GM18909 (cell line): Measurements from ENCODE around the gene CD6.
A peak's percentile ranks its signal among the peaks of the same experiment; 100 is the strongest.
"Not testable (repeated sequence)": the region's sequence is repeated elsewhere in the genome, so short reads cannot be mapped to it uniquely, and the experiment has no call there.

Source experiments
- ATAC-seq: cut with Tn5 transposase; IDR thresholded peaks from one replicate; pipeline ENCODE4 v1.9.1; 2021; ENCODE audit warnings: mild to moderate bottlenecking; ENCODE audit not compliant: unreplicated experiment, poor library complexity

Gene CD6

GRCh38 chr11:60951904-60952741 is 19.4 kb upstream of the CD6 start, which contains the start of gene SLC15A3:
TSS of gene SLC15A3 (minus strand) at chr11:60952176. CDS start at chr11:60951551, 625 bp downstream.
- peak; percentile 81 for ATAC-seq

GRCh38 chr11:60952742-60953170 is 18.7 kb upstream of the CD6 start:
- ATAC-seq = no peak

- no peak for ATAC-seq
Observed at GRCh38 chr11:60953781-60954180, 17.7 kb upstream of the CD6 start.

GRCh38 chr11:60954421-60954820 is 17.1 kb upstream of the CD6 start:
- ATAC-seq = no peak

- no peak for ATAC-seq
Observed at GRCh38 chr11:60955571-60955970, 15.9 kb upstream of the CD6 start.

- ATAC-seq = no peak
Observed at GRCh38 chr11:60957188-60957587, 14.3 kb upstream of the CD6 start.

GRCh38 chr11:60959431-60959830 is 12.0 kb upstream of the CD6 start:
- ATAC-seq = no peak

- no peak for ATAC-seq
Observed at GRCh38 chr11:60960405-60960804, 11.1 kb upstream of the CD6 start.

GRCh38 chr11:60964801-60965200 is 6.7 kb upstream of the CD6 start:
- ATAC-seq = no peak

- no peak for ATAC-seq
Observed at GRCh38 chr11:60966890-60967289, 4.6 kb upstream of the CD6 start.

- ATAC-seq = no peak
Observed at GRCh38 chr11:60968223-60968622, 3.3 kb upstream of the CD6 start.

GRCh38 chr11:60970369-60970774 is 1.1 kb upstream of the CD6 start:
- no peak for ATAC-seq

GRCh38 chr11:60970890-60971289 is 590 bp upstream of the CD6 start:
- ATAC-seq = no peak

- no peak for ATAC-seq
Observed at GRCh38 chr11:60972182-60973030, 926 bp downstream of the CD6 start.

GRCh38 chr11:60973699-60974098 is 2.2 kb downstream of the CD6 start:
- ATAC-seq = no peak

- not testable (repeated sequence) for ATAC-seq
Observed at GRCh38 chr11:60974316-60974715, 2.8 kb downstream of the CD6 start.

- ATAC-seq = no peak
Observed at GRCh38 chr11:60974726-60975125, 3.2 kb downstream of the CD6 start.

GRCh38 chr11:60977224-60977623 is 5.7 kb downstream of the CD6 start:
- no peak for ATAC-seq

GRCh38 chr11:60977836-60978235 is 6.4 kb downstream of the CD6 start:
- ATAC-seq = no peak

- no peak for ATAC-seq
Observed at GRCh38 chr11:60978546-60979380, 7.3 kb downstream of the CD6 start.
